MM.1S (cell line): Measurements from ENCODE around the gene PRAMEF20.
"Not testable (repeated sequence)": the region's sequence is repeated elsewhere in the genome, so short reads cannot be mapped to it uniquely, and the experiment has no call there.

Experiments
- CTCF ChIP-seq: fragments of 300-600 bp; sonication (generic); IDR thresholded peaks from 2 replicates; pipeline ENCODE4 v1.5.1; 2016; ENCODE audit warnings: antibody characterized with exemption, low read length, mixed read lengths
- EZH2phosphoT487 ChIP-seq: fragments of 300-600 bp; sonication (generic); IDR thresholded peaks from 2 replicates; pipeline ENCODE4 v1.6.1; 2018; ENCODE audit warnings: antibody characterized with exemption, low read length

GRCh38 chr1:13362364-13362763 is 47.9 kb upstream of the PRAMEF20 start:
- not testable (repeated sequence) for TF ChIP-seq CTCF, EZH2phosphoT487
